Nephron progenitor cell (in vitro differentiated cells): ENCODE data around the gene UBE2V1.

Source experiments
- DNase-seq: peaks from one replicate; pipeline ENCODE4 v3.0.0; 2021
- H3K27ac Mint-ChIP-seq: 2 replicates; pipeline ENCODE4 v1.8.0; 2021; ENCODE audit warnings: mild to moderate bottlenecking, moderate library complexity, mixed read lengths
- H3K27me3 Mint-ChIP-seq: 2 replicates; pipeline ENCODE4 v1.8.0; 2021; ENCODE audit warnings: mild to moderate bottlenecking, low read depth, mixed read lengths; ENCODE audit not compliant: poor library complexity
- H3K36me3 Mint-ChIP-seq: 2 replicates; pipeline ENCODE4 v1.8.0; 2021; ENCODE audit warnings: low read depth, mixed read lengths
- H3K4me1 Mint-ChIP-seq: 2 replicates; pipeline ENCODE4 v1.8.0; 2021; ENCODE audit warnings: mixed read lengths
- H3K4me3 Mint-ChIP-seq: 2 replicates; pipeline ENCODE4 v1.8.0; 2021; ENCODE audit warnings: mild to moderate bottlenecking, moderate library complexity, mixed read lengths
- H3K9me3 Mint-ChIP-seq: 2 replicates; pipeline ENCODE4 v1.8.0; 2021; ENCODE audit warnings: mild to moderate bottlenecking, moderate library complexity, mixed read lengths
- TF ChIP-seq, protein P1 (sequence below): fragments of 200-600 bp; sonication (generic); IDR thresholded peaks from 2 replicates; pipeline ENCODE4 v1.5.0; 2021; ENCODE audit warnings: antibody characterized with exemption

Gene UBE2V1

GRCh38 chr20:50121858-50122271 is 8.9 kb upstream of the UBE2V1 start:
- H3K36me3 Mint-ChIP-seq: peaks cover 38% of the 10 kb centered on the region
- no peak overlapping the region for H3K27ac Mint-ChIP-seq
- TF ChIP-seq, protein P1, sequence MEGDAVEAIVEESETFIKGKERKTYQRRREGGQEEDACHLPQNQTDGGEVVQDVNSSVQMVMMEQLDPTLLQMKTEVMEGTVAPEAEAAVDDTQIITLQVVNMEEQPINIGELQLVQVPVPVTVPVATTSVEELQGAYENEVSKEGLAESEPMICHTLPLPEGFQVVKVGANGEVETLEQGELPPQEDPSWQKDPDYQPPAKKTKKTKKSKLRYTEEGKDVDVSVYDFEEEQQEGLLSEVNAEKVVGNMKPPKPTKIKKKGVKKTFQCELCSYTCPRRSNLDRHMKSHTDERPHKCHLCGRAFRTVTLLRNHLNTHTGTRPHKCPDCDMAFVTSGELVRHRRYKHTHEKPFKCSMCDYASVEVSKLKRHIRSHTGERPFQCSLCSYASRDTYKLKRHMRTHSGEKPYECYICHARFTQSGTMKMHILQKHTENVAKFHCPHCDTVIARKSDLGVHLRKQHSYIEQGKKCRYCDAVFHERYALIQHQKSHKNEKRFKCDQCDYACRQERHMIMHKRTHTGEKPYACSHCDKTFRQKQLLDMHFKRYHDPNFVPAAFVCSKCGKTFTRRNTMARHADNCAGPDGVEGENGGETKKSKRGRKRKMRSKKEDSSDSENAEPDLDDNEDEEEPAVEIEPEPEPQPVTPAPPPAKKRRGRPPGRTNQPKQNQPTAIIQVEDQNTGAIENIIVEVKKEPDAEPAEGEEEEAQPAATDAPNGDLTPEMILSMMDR: no peak
- H3K4me1 Mint-ChIP-seq: peaks cover 10% of the 10 kb centered on the region
- no peaks in the 10 kb centered on the region for H3K27me3 Mint-ChIP-seq
- no peak for DNase-seq
- no peaks in the 10 kb centered on the region for H3K9me3 Mint-ChIP-seq
- H3K4me3 Mint-ChIP-seq: no peak overlapping the region

DNA sequence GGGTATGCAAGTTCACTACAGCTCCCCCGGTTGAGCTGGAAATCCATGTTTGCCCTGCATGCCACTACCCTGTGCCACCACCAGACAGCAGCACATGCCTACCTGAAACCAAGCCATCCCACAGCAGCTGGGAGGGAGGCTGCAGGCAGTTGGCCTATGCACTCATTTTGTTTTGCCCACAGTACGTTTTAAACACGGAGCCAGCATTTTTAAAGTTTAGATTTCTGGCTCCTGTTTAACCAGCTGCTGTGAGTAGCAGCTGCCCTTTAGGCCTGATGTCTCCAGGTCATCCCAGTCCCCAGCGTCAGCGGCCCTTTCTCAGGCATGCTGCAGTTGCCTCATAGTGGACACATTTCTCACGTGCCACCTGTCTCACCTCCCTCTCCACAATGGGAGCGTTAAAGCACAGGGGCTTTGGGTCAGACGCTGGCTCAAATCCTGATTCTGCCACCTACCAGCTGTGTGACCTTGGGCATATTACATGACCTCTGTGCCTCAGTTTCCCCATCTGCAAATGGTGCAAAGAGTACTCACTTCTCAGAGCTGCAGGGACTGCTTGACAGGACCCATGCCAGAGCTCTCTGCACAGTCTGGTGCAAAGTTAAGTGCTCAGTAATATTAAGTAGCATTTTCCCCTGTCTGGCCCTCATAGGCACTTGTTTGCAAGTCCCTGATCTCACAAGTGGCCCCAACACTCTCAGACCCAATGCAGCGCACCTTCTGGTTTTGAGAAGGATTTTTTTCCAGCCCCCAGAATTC is 8.2 kb upstream of the UBE2V1 start:
- no peak overlapping the region for H3K4me3 Mint-ChIP-seq
- H3K27me3 Mint-ChIP-seq: no peaks in the 10 kb centered on the region
- H3K4me1 Mint-ChIP-seq: peaks cover 8% of the 10 kb centered on the region
- peaks cover 37% of the 10 kb centered on the region for H3K36me3 Mint-ChIP-seq
- no peak overlapping the region for H3K27ac Mint-ChIP-seq
- DNase-seq: peak; percentile 29
- TF ChIP-seq, protein P1: peak; percentile 56
- H3K9me3 Mint-ChIP-seq: no peaks in the 10 kb centered on the region

- H3K27me3 Mint-ChIP-seq: no peaks in the 10 kb centered on the region
- TF ChIP-seq, protein P1: no peak
- peaks cover 32% of the 10 kb centered on the region for H3K4me1 Mint-ChIP-seq
- no peak overlapping the region for H3K4me3 Mint-ChIP-seq
- H3K9me3 Mint-ChIP-seq: no peaks in the 10 kb centered on the region
- peaks cover 13% of the 10 kb centered on the region for H3K36me3 Mint-ChIP-seq
- DNase-seq: no peak
- H3K27ac Mint-ChIP-seq: no peak overlapping the region
Observed at GRCh38 chr20:50118203-50118602, 5.3 kb upstream of the UBE2V1 start.

DNA sequence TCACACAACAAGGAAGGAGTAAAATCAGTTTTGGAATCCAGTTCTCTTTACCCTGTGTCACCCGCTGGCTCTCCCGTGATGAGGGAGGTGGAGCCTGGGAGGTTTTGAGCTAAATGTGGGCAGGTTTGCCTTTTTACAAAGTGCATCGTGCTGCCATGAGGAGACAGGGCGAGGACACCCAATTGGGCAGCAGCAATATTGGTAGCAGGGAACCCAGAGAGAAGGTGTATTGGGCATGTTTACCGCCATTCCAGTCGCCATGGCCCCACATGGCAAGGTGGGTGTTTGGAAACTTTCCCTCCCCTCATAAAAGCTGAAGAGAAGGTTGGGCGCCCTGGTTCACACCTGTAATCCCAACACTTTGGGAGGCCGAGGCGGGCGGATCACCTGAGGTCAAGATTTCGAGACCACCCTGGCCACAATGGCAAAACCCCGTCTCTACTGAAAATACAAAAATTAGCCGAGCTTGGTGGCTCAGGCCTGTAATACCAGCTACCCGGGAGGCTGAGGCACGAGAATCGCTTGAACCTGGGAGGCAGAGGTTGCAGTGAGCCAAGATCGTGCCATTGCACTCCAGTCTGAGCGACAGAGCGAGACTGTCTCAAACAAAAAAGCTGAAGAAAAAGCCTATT is 3.5 kb upstream of the UBE2V1 start:
- Mint-ChIP-seq H3K4me1 (peaks cover 46% of the 10 kb centered on the region), H3K27ac (no peak overlapping the region), H3K36me3 (no peaks in the 10 kb centered on the region), H3K27me3 (no peaks in the 10 kb centered on the region), H3K4me3 (peak overlapping the region; percentile 95), H3K9me3 (no peaks in the 10 kb centered on the region)
- DNase-seq: no peak
- TF ChIP-seq, protein P1: no peak

DNA sequence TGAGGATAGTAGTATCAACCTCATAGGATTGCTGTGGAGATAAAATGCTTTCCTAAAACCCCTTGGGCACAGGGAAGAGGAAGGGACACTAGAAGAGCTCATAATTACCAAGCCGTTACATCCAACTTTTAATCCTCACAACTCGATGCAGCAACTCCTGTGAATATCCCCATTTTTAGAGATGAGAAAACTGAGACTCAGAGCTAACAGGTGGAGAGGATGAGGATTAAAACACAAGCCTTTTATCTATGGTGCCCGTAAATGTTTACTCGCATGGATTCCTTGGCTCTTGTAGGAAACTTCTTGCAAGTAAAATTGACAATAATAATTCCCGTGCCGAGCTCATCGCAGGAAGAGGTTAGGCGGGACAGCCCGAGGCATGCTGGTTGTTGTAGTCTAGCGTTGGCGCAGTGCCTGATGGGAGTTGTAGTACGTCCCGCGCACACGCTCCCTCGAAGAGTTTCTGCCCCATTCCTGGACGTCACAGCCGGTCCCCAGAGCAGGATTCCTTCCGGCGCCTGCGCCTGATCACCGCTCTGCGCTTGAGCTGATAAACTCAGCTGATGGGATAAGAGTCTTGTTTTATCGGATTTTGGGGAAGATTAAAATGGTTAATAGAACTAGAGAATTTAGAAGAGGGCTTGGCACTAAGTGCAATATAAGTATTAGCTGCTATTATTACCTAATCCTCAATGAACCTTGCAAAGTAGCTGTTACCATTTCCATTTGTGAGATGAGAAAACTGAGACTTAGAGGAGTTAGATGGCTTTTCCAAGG is 2.8 kb upstream of the UBE2V1 start:
- Mint-ChIP-seq H3K27me3 (no peaks in the 10 kb centered on the region), H3K36me3 (peaks cover 3% of the 10 kb centered on the region), H3K27ac (peak overlapping the region; percentile 23), H3K4me1 (peaks cover 53% of the 10 kb centered on the region), H3K9me3 (no peaks in the 10 kb centered on the region), H3K4me3 (peak overlapping the region; percentile 95)
- TF ChIP-seq, protein P1: no peak
- peak; percentile 87 for DNase-seq
